ENCODE measurements around the gene TSKS.

GRCh38 chr19:49806620-49806959 lies 43.5 kb upstream of the TSKS start:
- TF ChIP-seq CTCF (conservative IDR thresholded peaks at IDR 0.05; ENCODE audit: low read length) (no peak), EZH2phosphoT487 (IDR thresholded peaks at IDR 0.05; ENCODE audit: borderline replicate concordance) (no peak)

All from Loucy (cell line).